CD14-positive monocyte (primary cell): Measurements from ENCODE around the gene MT2A. TPM values are rescaled to one million over a fixed set of nuclear protein-coding genes. Genes with fewer than 3 reads are reported as not detected.

Source experiments
- DNase-seq, 3 donors: peaks; one replicate each; pipeline ENCODE4 v3.0.0-alpha.2; 2011 to 2022
- H2AFZ ChIP-seq: 2 replicates; pipeline ENCODE4 v1.6.0; 2012; ENCODE audit warnings: mild to moderate bottlenecking, low read depth, low read length, inconsistent platforms; ENCODE audit not compliant: insufficient read depth, poor library complexity, severe bottlenecking
- H3K27ac ChIP-seq, 2 donors: 1 replicate in 1 of 2; 2 replicates in 1 of 2; pipeline ENCODE4 v1.5.1; 2012 to 2013; ENCODE audit warnings: low read length in 2 of 2, control low read depth in 1 of 2, inconsistent platforms in 1 of 2, low read depth in 1 of 2, mild to moderate bottlenecking in 1 of 2
- H3K27me3 ChIP-seq, 2 donors: one replicate each; pipeline versions ENCODE4 v1.6.0 to v1.6.1; 2011 to 2013; ENCODE audit warnings: low read length in 2 of 2; ENCODE audit not compliant: control insufficient read depth in 2 of 2, insufficient read depth in 2 of 2
- H3K36me3 ChIP-seq, 2 donors: replicated peaks in 1 of 2; 1 replicate in 1 of 2; 2 replicates in 1 of 2; pipeline versions ENCODE4 v1.5.1 to v1.6.1; 2012 to 2013; ENCODE audit warnings: low read length in 2 of 2, control low read depth in 1 of 2, inconsistent platforms in 1 of 2, mild to moderate bottlenecking in 1 of 2; ENCODE audit not compliant: insufficient read depth in 2 of 2, control insufficient read depth in 1 of 2
- H3K4me1 ChIP-seq, 2 donors: 1 replicate in 1 of 2; 2 replicates in 1 of 2; pipeline versions ENCODE4 v1.5.1 to v1.6.1; 2012 to 2013; ENCODE audit warnings: low read length in 2 of 2, control low read depth in 1 of 2, inconsistent platforms in 1 of 2, mild to moderate bottlenecking in 1 of 2, moderate library complexity in 1 of 2; ENCODE audit not compliant: insufficient read depth in 2 of 2, control insufficient read depth in 1 of 2
- H3K4me2 ChIP-seq: replicated peaks from 2 replicates; pipeline ENCODE3; 2012; ENCODE audit warnings: low read length, moderate library complexity, mild to moderate bottlenecking; ENCODE audit not compliant: poor library complexity, severe bottlenecking; ENCODE audit errors: extremely low read depth
- H3K4me3 ChIP-seq, 3 experiments: fragments of 200-600 bp in 1 of 3; sonication (generic) in 1 of 3; replicated peaks in 1 of 3; 1 replicate in 2 of 3; 2 replicates in 1 of 3; pipeline ENCODE4 v1.5.1; 2011 to 2013; ENCODE audit warnings: low read length in 3 of 3, mild to moderate bottlenecking in 3 of 3, control low read depth in 2 of 3, low read depth in 2 of 3, inconsistent platforms in 1 of 3, moderate library complexity in 1 of 3
- H3K79me2 ChIP-seq: 2 replicates; pipeline ENCODE4 v1.6.0; 2012; ENCODE audit warnings: mild to moderate bottlenecking, control low read depth, inconsistent platforms, low read length, moderate library complexity; ENCODE audit not compliant: insufficient read depth
- H3K9ac ChIP-seq: 2 replicates; pipeline ENCODE4 v1.6.0; 2017; ENCODE audit warnings: low read length, mild to moderate bottlenecking; ENCODE audit not compliant: insufficient read depth, poor library complexity, severe bottlenecking
- H3K9me3 ChIP-seq, 2 donors: replicated peaks in 1 of 2; 1 replicate in 1 of 2; 2 replicates in 1 of 2; pipeline versions ENCODE4 v1.5.1 to v1.6.1; 2012 to 2013; ENCODE audit warnings: low read length in 2 of 2, control low read depth in 1 of 2; ENCODE audit not compliant: control insufficient read depth in 1 of 2, insufficient read depth in 1 of 2
- H4K20me1 ChIP-seq: 2 replicates; pipeline ENCODE4 v1.6.0; 2012; ENCODE audit warnings: mild to moderate bottlenecking, low read length, control low read depth, moderate library complexity; ENCODE audit not compliant: insufficient read depth
- H3K27ac Mint-ChIP-seq, 7 donors: one replicate each; pipeline ENCODE4 v1.8.0; 2020; ENCODE audit warnings: mild to moderate bottlenecking in 7 of 7, mixed read lengths in 7 of 7, moderate library complexity in 6 of 7, inconsistent platforms in 2 of 7
- H3K27me3 Mint-ChIP-seq, 3 donors: one replicate each; pipeline ENCODE4 v1.8.0; 2021 to 2022; ENCODE audit warnings: low read depth in 3 of 3, mild to moderate bottlenecking in 3 of 3, mixed read lengths in 3 of 3, moderate library complexity in 3 of 3, inconsistent platforms in 1 of 3
- H3K36me3 Mint-ChIP-seq, 2 donors: one replicate each; pipeline ENCODE4 v1.8.0; 2020; ENCODE audit warnings: mixed read lengths in 2 of 2, inconsistent platforms in 1 of 2, mild to moderate bottlenecking in 1 of 2
- H3K4me1 Mint-ChIP-seq: one replicate; pipeline ENCODE4 v1.8.0; 2020; ENCODE audit warnings: mild to moderate bottlenecking, mixed read lengths
- H3K4me3 Mint-ChIP-seq, 2 donors: one replicate each; pipeline ENCODE4 v1.8.0; 2020; ENCODE audit warnings: mild to moderate bottlenecking in 2 of 2, mixed read lengths in 2 of 2, moderate library complexity in 1 of 2
- H3K9me3 Mint-ChIP-seq, 7 donors: one replicate each; pipeline ENCODE4 v1.8.0; 2020 to 2022; ENCODE audit warnings: mixed read lengths in 7 of 7, mild to moderate bottlenecking in 6 of 7, moderate library complexity in 6 of 7, inconsistent platforms in 2 of 7
- WGBS: methylation state at CpG from one replicate; pipeline ENCODE4 v1.1.5; 2013; ENCODE audit warnings: missing lambda C conversion rate; ENCODE audit not compliant: insufficient coverage; 5-methylcytosine and 5-hydroxymethylcytosine counted together
- intact Hi-C, 2 donors: fragments of 100-400 bp; cut with micrococcal nuclease; formaldehyde crosslinking; loops; one replicate each; pipeline versions ENCODE4 v1.15.0 to v1.15.1; 2023
- polyA plus RNA-seq, 3 donors: library from polyadenylated mRNA; depleted of rRNA in 1 of 3; unstranded in 2 of 3; stranded (reverse) in 1 of 3; fragments of 300-500 nt in 2 of 3; fragments of >200 nt in 1 of 3; fragmentation: Illumina TruSeq in 2 of 3; gene quantifications; 1 replicate in 2 of 3; 2 replicates in 1 of 3; pipeline ENCODE4 v1.2.3, GENCODE V29; 2012 to 2021
- TF ChIP-seq, protein P1 (sequence below): fragments of 200-600 bp; IDR thresholded peaks from one replicate; pipeline ENCODE4 v1.8.0; 2022; ENCODE audit warnings: antibody characterized with exemption, mild to moderate bottlenecking

Gene MT2A
- polyA plus RNA-seq, 3 donors, result 26.8 to 228 (median 126) TPM

GRCh38 chr16:56583351-56584168 is 24.8 kb upstream of the MT2A start:
- Histone ChIP-seq H3K4me2 (no peak overlapping the region), H3K79me2 (no peaks in the 10 kb centered on the region), H3K27me3 (peaks cover 3 to 23% of the 10 kb centered on the region in 2 donors), H3K4me1 (no peaks in the 10 kb centered on the region), H3K9ac (no peak overlapping the region), H3K27ac (no peak overlapping the region), H3K4me3 (no peak overlapping the region), H3K9me3 (no peaks in the 10 kb centered on the region), H4K20me1 (no peaks in the 10 kb centered on the region), H2AFZ (no peak overlapping the region), H3K36me3 (no peaks in the 10 kb centered on the region)
- 79% methylated on average over 4 of the region's 11 CpGs for WGBS
- Mint-ChIP-seq H3K9me3 (peaks cover 0 to 4% (median under 1%) of the 10 kb centered on the region in 7 donors), H3K4me3 (no peak overlapping the region), H3K27me3 (peaks cover 25 to 49% (median 30%) of the 10 kb centered on the region in 3 donors), H3K36me3 (no peaks in the 10 kb centered on the region), H3K4me1 (no peaks in the 10 kb centered on the region), H3K27ac (no peak overlapping the region)
- intact Hi-C loops, result no loop called here
- TF ChIP-seq, protein P1, sequence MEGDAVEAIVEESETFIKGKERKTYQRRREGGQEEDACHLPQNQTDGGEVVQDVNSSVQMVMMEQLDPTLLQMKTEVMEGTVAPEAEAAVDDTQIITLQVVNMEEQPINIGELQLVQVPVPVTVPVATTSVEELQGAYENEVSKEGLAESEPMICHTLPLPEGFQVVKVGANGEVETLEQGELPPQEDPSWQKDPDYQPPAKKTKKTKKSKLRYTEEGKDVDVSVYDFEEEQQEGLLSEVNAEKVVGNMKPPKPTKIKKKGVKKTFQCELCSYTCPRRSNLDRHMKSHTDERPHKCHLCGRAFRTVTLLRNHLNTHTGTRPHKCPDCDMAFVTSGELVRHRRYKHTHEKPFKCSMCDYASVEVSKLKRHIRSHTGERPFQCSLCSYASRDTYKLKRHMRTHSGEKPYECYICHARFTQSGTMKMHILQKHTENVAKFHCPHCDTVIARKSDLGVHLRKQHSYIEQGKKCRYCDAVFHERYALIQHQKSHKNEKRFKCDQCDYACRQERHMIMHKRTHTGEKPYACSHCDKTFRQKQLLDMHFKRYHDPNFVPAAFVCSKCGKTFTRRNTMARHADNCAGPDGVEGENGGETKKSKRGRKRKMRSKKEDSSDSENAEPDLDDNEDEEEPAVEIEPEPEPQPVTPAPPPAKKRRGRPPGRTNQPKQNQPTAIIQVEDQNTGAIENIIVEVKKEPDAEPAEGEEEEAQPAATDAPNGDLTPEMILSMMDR, result no peak
- DNase-seq, result no peak

DNA sequence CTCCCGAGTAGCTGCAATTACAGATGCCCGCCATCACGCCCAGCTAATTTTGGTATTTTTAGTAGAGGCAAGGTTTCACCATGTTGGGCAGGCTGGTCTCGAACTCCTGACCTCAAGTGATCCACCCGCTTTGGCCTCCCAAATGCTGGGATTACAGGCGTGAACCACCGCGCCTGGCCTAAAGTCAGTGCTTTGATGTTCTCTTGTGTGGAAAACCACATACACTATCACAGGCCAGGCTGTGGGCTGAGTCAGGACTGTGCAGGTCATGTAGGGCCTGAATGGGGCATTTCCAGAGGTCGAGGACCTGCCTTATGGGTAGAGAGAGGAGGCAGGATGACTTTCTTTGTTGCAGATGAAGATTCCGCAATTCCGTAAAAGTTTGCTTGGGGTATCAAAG is 24.1 kb upstream of the MT2A start:
- H3K36me3 ChIP-seq, result no peaks in the 10 kb centered on the region
- Mint-ChIP-seq H3K27me3 (peaks cover 31 to 57% (median 36%) of the 10 kb centered on the region in 3 donors), H3K4me1 (peaks cover 2% of the 10 kb centered on the region), H3K4me3 (no peak overlapping the region), H3K27ac (no peak overlapping the region), H3K36me3 (peaks cover 0 to 3% of the 10 kb centered on the region in 2 donors), H3K9me3 (peaks cover 0 to 5% (median 4%) of the 10 kb centered on the region in 7 donors)
- WGBS, result 82% methylated on average over 5 of the region's 11 CpGs
- no peak overlapping the region for H3K4me3 ChIP-seq
- peaks cover 7 to 28% of the 10 kb centered on the region in 2 donors for H3K27me3 ChIP-seq
- H4K20me1 ChIP-seq, result no peaks in the 10 kb centered on the region
- no peak for DNase-seq
- H3K4me1 ChIP-seq, result peaks cover 0 to 3% of the 10 kb centered on the region in 2 donors
- TF ChIP-seq, protein P1, result no peak
- H2AFZ ChIP-seq, result no peak overlapping the region
- no peak overlapping the region for H3K4me2 ChIP-seq
- intact Hi-C loops, result no loop called here
- H3K9me3 ChIP-seq, result peaks cover 0 to 6% of the 10 kb centered on the region in 2 donors
- H3K79me2 ChIP-seq, result no peaks in the 10 kb centered on the region
- no peak overlapping the region for H3K27ac ChIP-seq
- no peak overlapping the region for H3K9ac ChIP-seq
